Gastrocnemius medialis (tissue), 4 donors: ENCODE data around the gene CARD11. TPM values are rescaled to one million over a fixed set of nuclear protein-coding genes. Genes with fewer than 3 reads are reported as not detected.

Source experiments
- ATAC-seq, 2 donors: fragments of 150-250 bp; one replicate each; pipeline ENCODE4 v1.9.1; 2016
- DNase-seq, 2 donors: peaks; one replicate each; pipeline ENCODE4 v3.0.0-alpha.2; 2019
- H3K27ac ChIP-seq, 4 donors: fragments of 200-600 bp; sonication (generic); 1 replicate in 1 of 4; 2 replicates in 3 of 4; pipeline ENCODE4 v1.5.1; 2016 to 2018; ENCODE audit warnings: mild to moderate bottlenecking in 2 of 4, moderate library complexity in 1 of 4
- H3K27me3 ChIP-seq, 3 donors: fragments of 200-600 bp; sonication (generic) in 2 of 3; 1 replicate in 1 of 3; 2 replicates in 2 of 3; pipeline versions ENCODE4 v1.5.1 to v1.6.0; 2016 to 2019; ENCODE audit warnings: mild to moderate bottlenecking in 1 of 3, moderate library complexity in 1 of 3
- H3K36me3 ChIP-seq, 2 donors: fragments of 200-600 bp; sonication (generic) in 1 of 2; one replicate each; pipeline ENCODE4 v1.5.1; 2017 to 2018
- H3K4me1 ChIP-seq, 2 donors: fragments of 200-600 bp; sonication (generic) in 1 of 2; one replicate each; pipeline ENCODE4 v1.5.1; 2016 to 2017; ENCODE audit warnings: mild to moderate bottlenecking in 2 of 2
- H3K4me3 ChIP-seq, 4 donors: fragments of 200-600 bp; sonication (generic) in 3 of 4; 1 replicate in 1 of 4; 2 replicates in 3 of 4; pipeline ENCODE4 v1.5.1; 2016 to 2019; ENCODE audit warnings: mild to moderate bottlenecking in 2 of 4
- H3K9me3 ChIP-seq, 3 donors: fragments of 200-600 bp; sonication (generic) in 2 of 3; 1 replicate in 1 of 3; 2 replicates in 2 of 3; pipeline ENCODE4 v1.5.1; 2016 to 2019
- POLR2A ChIP-seq, 2 donors: fragments of 450-650 bp; IDR thresholded peaks; one replicate each; pipeline ENCODE4 v1.6.1; 2017; ENCODE audit warnings: antibody characterized with exemption in 2 of 2, mild to moderate bottlenecking in 2 of 2, moderate library complexity in 2 of 2
- in situ Hi-C, 4 donors: fragments of 200-750 bp; cut with MboI; loops; one replicate each; pipeline versions ENCODE4 v1.15.0 to v1.8.0; 2017; ENCODE audit warnings: low sequenced_read_pairs in 4 of 4
- intact Hi-C: fragments of 100-400 bp; cut with DNase I; formaldehyde crosslinking; loops from one replicate; pipeline ENCODE4 v1.15.1; 2023; ENCODE audit warnings: low total_unique reads
- total RNA-seq, 4 donors: library from RNA; depleted of rRNA; stranded (reverse); fragments of >200 nt; gene quantifications; one replicate each; pipeline versions ENCODE4 v1.1.0 to v1.2.3, GENCODE V29; 2016
- TF ChIP-seq, protein P1 (sequence below), 5 experiments: fragments of 450-650 bp in 3 of 5; fragments of 200-600 bp in 2 of 5; sonication (generic) in 2 of 5; IDR thresholded peaks in 4 of 5; conservative IDR thresholded peaks in 1 of 5; 1 replicate in 4 of 5; 2 replicates in 1 of 5; pipeline ENCODE4 v1.5.1; 2016 to 2019; ENCODE audit warnings: antibody characterized with exemption in 5 of 5, mild to moderate bottlenecking in 3 of 5, moderate library complexity in 3 of 5

The CARD11 gene
- total RNA-seq, 4 donors from 2014 or later = 0.13 TPM; not detected in 3

DNA sequence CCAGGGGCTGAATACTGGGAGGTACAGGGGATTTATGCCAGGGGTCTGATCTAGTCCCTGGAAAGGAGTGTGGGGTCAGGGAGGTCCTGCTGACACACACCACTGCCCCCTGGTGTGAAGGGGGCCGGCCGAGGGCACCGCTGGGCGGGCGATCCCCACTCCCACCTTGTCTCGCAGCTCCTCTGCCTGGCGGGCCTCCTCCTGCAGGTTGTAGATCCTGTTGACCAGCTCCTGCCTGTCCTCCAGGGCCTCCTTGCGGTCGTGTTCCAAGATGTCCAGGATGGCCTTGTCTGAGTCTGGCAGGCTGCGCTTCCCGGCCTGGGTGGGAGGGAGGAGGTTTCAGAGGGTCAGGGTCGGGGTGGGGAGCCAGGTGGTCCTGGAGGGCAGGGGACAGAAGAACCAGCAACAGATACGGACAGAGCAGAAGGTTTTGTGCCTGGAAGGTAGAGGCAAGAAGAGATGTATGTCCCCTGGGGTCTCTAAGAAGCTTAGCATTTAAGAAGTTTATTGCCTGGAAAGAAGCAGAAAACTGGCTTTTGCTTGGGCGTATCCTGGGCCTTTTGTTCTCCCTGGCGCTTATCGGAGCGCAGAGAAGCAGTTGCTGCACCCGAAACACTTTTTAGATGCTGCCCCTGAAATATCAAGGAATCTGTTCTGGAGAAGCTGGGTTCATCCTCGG lies 105.0 kb downstream of the CARD11 start:
- H3K36me3 ChIP-seq = no peaks in the 10 kb centered on the region
- no peaks in the 10 kb centered on the region for H3K9me3 ChIP-seq
- in situ Hi-C loops (no loop called here), intact Hi-C loops (loop anchor here (1.0 kb wide), 1 partner anchor 29 kb away; no protein-coding TSS in a partner anchor)
- no peak overlapping the region for H3K4me3 ChIP-seq
- TF ChIP-seq POLR2A (IDR thresholded peaks at IDR 0.05) = no peak
- TF ChIP-seq, protein P1, sequence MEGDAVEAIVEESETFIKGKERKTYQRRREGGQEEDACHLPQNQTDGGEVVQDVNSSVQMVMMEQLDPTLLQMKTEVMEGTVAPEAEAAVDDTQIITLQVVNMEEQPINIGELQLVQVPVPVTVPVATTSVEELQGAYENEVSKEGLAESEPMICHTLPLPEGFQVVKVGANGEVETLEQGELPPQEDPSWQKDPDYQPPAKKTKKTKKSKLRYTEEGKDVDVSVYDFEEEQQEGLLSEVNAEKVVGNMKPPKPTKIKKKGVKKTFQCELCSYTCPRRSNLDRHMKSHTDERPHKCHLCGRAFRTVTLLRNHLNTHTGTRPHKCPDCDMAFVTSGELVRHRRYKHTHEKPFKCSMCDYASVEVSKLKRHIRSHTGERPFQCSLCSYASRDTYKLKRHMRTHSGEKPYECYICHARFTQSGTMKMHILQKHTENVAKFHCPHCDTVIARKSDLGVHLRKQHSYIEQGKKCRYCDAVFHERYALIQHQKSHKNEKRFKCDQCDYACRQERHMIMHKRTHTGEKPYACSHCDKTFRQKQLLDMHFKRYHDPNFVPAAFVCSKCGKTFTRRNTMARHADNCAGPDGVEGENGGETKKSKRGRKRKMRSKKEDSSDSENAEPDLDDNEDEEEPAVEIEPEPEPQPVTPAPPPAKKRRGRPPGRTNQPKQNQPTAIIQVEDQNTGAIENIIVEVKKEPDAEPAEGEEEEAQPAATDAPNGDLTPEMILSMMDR (IDR thresholded peaks at IDR 0.05 in 4 of 5, conservative IDR thresholded peaks at IDR 0.05 in 1 of 5) = no peak
- H3K4me1 ChIP-seq = no peaks in the 10 kb centered on the region
- DNase-seq (no peak), ATAC-seq (no peak)
- H3K27me3 ChIP-seq = peaks cover 0 to 30% (median 7%) of the 10 kb centered on the region in 3 donors
- H3K27ac ChIP-seq = no peak overlapping the region

DNA sequence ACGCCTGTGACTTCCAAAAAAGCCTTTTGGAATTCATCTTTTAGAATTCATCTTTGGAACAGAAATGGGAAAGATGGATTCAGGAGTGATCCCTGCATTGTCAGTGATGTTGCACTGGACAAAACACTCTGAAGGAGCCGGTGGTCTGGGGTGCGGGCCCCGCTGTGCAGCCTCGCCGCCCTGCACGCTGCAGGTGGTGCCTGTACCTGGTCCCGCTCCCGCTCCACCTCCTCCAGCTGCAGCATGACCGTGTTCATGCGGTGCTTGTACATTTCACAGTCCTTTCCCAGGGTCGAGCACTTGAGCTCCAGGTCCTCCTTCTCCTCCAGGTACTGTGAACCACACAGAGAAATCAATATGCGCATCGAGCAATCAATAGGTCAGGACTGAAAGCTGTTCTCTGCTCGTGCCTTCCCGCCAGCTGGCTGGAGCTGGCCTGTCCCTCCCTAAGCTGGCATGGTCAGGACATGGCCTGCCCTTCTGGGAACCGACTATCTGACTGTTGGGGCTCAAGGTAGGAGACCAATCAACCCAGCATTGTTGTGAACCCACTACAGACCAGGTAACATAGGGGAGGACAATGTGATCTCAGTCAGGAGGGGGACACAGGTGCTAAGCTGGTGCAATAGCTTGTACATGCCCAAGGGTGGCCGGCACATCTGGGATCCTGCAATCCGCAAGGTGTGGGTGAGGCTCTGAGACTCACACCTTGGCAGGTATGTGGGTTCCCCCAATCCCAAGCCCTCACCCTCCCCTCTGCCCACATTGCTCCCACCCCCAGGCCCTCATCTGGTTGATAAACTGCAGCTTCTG lies 105.8 kb downstream of the CARD11 start:
- DNase-seq (no peak), ATAC-seq (no peak)
- Histone ChIP-seq H3K36me3 (no peaks in the 10 kb centered on the region), H3K9me3 (no peaks in the 10 kb centered on the region), H3K27me3 (peaks cover 0 to 32% (median 10%) of the 10 kb centered on the region in 3 donors), H3K4me1 (no peaks in the 10 kb centered on the region), H3K27ac (no peak overlapping the region), H3K4me3 (no peak overlapping the region)
- in situ Hi-C loops (no loop called here), intact Hi-C loops (no loop called here)
- TF ChIP-seq POLR2A (IDR thresholded peaks at IDR 0.05) = no peak
- TF ChIP-seq, protein P1 (IDR thresholded peaks at IDR 0.05 in 4 of 5, conservative IDR thresholded peaks at IDR 0.05 in 1 of 5) = no peak

DNA sequence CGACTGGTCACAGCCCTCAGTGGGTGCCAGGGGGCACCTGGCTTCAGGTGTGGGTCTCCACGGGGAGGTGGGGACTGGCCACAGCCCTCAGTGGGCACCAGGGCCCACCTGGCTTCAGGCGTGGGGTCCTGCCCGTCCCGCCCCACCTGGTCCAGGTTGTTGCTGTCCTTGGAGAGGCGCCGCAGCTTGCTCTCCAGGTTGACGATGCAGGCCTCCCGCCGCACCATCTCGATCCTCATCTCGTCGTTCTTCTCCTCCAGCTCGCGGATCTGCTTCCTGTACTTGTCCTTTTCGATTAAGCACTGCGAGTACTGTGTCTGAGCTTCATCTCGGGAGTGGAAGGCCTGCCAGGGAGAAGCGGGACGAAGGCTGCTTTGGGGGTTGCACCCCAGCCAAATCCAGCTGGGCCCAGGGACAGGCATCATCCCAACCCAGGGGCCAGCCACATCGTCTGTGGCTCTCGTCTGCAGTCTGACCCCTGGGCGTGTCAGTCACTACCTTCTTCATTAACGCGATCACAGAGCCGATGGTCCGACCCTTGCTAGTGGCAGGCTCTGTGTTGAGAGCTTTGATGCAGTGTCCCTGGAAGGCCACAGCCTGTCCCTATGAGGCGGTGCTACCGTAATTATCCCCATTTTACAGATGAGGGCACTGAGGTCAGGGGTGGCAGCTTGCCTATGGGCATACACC lies 106.6 kb downstream of the CARD11 start:
- Histone ChIP-seq H3K36me3 (no peaks in the 10 kb centered on the region), H3K27ac (no peak overlapping the region), H3K4me3 (no peak overlapping the region), H3K27me3 (peaks cover 4 to 38% (median 13%) of the 10 kb centered on the region in 3 donors), H3K4me1 (no peaks in the 10 kb centered on the region), H3K9me3 (no peaks in the 10 kb centered on the region)
- TF ChIP-seq, protein P1 (IDR thresholded peaks at IDR 0.05 in 4 of 5, conservative IDR thresholded peaks at IDR 0.05 in 1 of 5) = no peak
- no peak for TF ChIP-seq POLR2A (IDR thresholded peaks at IDR 0.05)
- in situ Hi-C loops (no loop called here), intact Hi-C loops (no loop called here)
- ATAC-seq (no peak), DNase-seq (no peak)

DNA sequence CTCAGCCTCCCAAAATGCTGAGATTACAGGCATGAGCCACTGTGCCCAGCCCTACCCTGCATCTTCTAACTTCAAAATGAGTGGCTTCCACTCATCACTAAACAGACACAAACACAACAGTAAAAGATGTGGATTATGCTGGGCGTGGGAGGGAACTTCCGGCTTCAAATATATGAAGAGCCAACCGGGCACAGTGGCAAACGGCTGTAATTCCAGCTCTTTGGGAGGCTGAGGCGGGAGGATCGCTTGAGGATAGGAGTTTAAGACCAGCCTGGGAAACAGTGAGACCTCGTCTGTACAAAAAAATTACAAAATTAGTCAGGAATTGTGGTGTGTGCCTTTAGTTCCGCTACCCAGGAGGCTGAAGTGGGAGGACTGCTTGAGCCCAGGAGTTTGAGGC lies 107.4 kb downstream of the CARD11 start:
- in situ Hi-C loops = no loop called here
- DNase-seq = no peak
- Histone ChIP-seq H3K36me3 (no peaks in the 10 kb centered on the region), H3K4me1 (no peaks in the 10 kb centered on the region), H3K9me3 (no peaks in the 10 kb centered on the region), H3K27ac (no peak overlapping the region), H3K27me3 (peaks cover 4 to 39% (median 20%) of the 10 kb centered on the region in 3 donors), H3K4me3 (no peak overlapping the region)
- intact Hi-C loops = no loop called here
- no peak for ATAC-seq
- TF ChIP-seq POLR2A (IDR thresholded peaks at IDR 0.05) = no peak
- TF ChIP-seq, protein P1 (IDR thresholded peaks at IDR 0.05 in 4 of 5, conservative IDR thresholded peaks at IDR 0.05 in 1 of 5) = no peak
